HUDEP-2 (cell line): Measurements from ENCODE around the gene KCTD17.

Experiments used
- DNase-seq, 76 experiments: peaks; one replicate each; lab custom pipeline; 2025; ENCODE audit not compliant: unreplicated experiment in 76 of 76; lab: John Stamatoyannopoulos, UW

Gene KCTD17

DNA sequence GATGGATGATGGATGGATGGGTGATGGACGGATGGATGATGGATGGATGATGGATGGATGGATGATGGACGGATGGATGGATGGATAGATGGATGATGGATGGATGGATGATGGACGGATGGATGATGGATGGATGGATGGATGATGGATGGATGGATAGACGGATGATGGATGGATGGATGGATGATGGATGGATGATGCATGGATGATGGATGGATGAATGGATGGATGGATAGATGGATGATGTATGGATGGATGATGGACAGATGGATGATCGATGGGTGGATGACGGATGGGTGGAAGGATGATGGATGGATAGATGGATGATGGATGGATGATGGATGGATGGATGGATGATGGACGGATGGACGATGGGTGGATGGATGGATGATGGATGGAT lies 21.1 kb downstream of the KCTD17 start:
- DNase-seq, result no peak

DNA sequence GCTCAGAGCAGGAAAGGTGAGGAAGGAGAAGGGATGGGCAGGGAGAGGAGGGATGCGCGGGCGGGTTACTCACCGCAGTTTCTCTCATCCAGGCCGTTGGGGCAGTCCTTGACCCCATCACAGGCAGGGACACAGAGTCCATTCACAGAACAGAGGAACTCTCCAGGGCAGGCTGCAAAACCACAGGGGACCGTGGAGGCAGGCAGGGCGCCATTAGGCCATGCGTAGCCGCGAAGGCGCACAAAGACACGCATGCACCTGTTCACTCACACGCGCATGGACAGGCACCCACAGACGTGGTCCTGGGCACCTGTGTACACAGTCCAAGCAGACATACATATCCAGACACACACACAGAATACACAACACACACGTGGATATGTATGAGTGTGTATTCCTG lies 23.0 kb downstream of the KCTD17 start:
- no peak for DNase-seq

DNA sequence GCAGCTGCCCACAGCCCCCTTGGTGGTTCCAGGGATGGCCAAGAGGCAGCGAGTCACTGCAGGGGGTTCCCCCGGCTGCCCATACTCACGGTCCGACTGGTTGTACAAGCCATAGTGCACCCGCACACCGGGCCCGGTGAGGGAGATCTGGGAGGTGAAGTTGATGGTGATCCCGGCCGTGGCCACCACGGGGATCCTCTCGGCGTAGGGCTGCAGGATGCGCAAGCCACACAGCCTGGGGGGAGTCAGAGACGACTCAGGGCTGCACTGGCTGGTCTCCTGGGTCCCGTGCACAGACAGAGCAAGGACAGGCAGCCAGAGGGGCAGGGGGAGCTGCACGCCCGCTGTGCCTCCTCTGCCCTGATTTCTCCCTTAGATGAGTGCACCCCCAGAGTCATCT lies 23.5 kb downstream of the KCTD17 start:
- no peak for DNase-seq

DNA sequence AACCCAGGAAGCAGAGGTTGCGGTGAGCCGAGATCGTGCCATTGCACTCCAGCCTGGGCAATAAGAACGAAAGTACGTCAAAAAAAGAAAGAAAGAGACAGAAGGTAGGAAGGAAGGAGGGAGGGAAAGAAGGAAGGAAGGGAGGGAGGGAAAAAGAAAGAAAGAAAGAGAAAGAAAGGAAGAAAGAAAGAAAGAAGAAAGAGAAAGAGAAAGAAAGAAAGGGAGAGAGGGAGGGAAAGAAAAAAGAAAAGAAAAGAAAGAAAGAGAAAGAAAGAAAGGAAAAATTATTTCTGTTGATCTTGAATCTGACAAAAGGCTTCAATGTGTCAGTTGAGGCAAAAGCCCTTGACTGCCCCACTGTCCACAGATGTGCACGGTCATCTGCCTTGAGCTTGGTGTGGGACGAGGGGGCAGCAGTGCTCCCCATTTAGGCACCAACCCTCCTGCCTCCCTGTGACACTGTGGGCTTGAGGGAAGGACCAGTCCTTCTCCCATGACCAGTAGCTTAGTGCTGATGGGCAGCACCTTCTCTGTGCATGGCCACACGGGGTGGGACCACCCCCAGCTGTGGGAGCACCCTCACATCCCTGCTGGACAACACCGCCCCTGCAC lies 24.4 kb downstream of the KCTD17 start:
- no peak for DNase-seq

DNA sequence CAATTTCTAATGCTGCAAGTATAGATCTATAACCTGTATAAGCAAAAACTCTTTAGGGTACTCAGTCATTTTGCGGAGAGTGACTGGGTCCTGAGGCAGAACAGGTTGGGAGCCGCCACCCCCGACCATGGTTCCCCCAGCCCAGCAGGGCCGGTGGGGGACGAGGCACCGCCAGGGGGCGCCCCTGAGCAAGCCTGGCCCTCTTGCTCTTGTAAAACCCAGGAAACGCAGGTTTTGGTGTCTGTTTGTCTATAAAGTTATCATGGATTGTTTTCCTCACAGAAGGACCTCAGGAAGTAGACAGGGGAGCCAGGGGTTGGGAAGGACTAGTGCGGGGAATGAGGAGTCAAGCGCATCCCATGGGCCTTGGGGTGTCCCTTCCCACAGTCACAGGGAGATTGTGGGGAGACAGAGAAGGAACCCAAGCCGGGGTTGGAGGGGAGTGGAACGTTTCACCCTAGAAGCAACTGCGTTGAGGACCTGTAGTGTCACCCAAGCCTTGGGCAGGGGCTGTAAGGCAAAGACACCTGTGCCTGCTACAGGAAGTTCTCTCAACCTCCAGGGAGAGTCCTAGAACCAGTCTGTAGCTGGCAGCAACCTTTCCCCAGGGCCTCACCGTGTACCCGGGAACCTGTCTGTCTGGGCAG lies 26.4 kb downstream of the KCTD17 start:
- peak in 50 of 76 experiments; percentile 3 to 68 (median 39) for DNase-seq

DNA sequence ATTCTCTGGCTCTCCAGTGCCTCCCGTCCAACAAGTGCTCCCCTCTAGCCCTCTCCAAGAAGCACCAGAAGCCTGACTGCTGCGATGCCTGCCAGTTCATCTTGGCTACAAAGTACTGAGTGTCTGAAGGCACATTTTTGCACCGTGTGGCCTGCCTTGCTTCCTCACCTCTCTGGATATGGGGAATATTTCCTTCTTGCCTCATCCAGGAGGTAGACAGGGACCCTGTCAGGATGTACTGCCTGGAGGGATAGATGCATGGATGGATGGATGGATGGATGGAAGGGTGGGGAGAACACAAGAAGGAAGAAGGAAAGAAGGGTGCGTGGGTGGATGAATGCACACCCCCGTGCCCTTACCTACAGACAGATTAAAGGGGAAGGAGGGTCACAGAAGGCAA lies 27.6 kb downstream of the KCTD17 start:
- DNase-seq, result no peak

DNA sequence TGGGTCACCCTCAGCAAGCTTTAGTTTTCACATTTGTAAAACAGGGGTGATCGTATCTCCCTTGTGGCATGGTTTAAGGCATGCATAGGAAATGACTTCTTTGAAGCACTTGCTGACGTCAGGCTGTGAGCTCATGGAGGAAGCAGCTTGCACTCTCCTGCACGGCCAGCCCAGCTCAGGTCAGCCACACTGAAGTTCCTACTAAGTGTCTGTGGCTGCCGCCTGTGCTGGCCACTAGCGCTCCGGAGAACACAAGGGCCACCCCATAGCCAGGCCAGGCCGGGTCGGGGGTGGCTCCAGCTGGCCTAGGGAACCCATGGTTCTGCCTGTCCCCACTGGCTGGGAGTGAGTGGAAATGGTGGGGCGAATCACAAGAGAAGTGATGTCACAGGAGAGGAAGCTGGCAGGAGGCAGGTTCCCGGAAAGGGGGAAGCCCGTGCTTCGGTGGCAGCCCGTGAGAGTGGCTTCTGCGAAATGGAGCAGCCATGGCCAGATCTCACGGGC lies 28.2 kb downstream of the KCTD17 start:
- DNase-seq, result no peak

DNA sequence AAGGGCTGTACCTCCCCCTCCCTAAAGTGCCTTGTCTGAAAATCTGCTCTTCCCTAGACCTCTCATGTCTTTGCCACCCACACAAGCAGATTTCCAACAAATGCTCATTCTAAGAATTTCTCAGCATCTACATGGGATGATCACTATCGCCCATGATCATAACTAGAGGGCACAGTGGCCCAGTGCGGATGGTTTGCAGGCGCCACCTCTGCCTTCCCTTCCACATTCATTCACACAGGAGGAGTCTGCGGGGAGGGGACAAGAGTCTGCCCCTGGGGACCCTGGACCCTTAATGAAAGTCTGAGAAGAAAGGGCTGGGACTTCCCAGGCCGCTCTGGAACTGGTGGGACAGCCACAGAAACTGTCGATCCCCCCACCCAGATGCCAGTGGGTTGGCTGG lies 28.9 kb downstream of the KCTD17 start:
- no peak for DNase-seq

DNA sequence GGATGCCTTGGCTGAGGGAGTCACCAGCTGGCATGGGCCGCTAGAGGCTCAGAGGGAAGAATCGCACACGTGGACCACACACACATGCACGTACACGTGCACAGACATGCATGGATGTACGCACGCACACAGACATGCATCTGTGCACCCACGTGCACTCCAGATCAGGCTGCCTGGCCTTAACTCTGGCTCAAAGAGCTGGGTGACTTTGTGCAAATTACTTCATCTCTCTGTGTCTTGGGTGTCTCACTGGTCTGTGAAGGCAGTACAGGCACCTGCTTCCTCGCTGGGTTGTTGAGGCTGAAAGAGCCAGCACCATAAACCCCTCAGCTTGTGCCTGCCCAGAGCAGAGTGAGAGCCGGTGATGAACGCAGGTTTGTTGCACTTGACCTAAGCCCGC lies 29.3 kb downstream of the KCTD17 start:
- no peak for DNase-seq

DNA sequence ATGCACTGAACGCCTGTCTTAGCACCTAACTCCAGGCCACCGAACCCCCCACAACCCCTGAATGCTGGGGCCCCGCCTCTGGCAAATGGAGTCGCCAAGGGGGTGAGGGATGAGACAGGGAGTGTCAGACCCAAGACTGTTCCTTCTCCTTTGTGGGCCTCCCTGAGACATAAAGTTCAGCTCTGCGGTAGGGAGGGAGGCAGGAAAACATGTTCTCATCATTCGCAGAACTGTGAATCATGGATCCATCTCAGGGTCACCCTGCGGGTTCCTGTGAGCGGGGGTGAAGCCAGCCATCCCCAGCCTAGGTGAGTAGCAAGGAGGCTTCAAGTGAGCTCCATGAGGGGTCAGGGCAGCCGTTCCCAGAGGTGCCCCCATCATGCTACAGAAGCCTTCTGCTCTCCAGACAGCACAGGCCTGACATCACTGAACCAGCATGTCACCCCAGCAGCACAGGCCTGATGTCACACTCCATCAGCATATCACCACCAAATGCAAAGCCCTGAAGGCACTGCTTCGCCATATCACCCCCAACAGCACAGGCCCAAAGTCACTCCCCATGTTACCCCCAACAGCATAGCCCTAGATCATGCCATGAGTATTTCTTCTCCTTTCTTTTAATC lies 30.8 kb downstream of the KCTD17 start:
- no peak for DNase-seq

DNA sequence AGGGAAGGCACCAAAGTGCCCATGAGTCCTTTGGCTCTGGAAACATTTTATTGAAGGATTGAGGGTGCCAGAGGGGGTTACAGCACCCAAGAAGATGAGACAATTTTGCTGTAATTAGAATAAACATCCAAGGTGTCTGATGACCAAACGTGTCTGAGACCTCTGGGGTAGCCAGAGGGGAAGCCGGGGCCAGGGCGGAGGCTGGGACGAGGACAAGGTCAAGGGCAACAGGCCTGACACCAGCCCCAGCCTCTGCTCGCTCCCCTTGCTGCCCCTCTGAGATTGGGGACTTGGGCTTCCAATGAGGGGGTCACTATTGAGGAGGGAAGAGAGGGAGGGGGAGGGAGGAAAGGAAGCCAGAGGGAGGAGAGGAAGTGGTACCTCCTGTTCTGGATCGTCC lies 32.4 kb downstream of the KCTD17 start:
- no peak for DNase-seq

DNA sequence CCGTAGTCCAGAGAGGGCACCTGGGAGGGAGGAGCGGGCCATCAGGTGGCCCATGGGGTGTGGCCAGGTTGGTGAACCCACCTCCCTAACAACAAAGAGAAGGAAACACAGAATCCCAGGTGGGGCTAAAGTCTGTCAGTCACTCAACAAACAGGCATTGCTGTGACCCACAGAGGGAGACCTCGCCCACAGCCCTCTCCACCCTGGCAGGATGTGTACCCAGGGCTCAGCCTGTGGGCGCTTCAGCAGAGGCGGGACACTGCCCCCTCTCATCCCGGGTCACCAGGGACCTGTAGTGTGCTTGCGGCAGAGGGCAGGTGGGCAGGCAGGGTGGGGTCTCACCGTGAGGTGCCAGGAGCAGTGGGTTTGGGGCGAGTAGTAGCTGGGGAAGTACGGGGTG lies 32.8 kb downstream of the KCTD17 start:
- DNase-seq, result no peak

DNA sequence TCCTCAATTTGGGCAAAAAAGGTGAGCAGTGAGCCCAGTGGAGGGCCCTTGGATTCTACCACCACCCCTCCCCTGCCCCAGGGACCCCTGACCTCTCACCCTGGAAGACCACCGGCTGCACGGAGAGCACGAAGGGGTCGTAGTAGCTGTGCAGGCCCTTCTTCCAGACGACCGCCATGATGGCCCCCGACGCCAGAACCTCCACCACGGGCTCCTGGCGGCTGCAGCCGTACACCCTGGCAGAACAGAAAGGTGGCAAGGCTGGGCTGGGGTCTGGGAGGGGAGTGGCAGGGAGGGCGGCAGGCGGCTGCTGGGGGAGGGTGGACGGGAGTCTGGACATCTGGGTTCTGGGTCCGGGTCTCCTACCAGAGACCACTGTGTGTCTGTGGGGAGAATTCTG lies 34.6 kb downstream of the KCTD17 start:
- no peak for DNase-seq

DNA sequence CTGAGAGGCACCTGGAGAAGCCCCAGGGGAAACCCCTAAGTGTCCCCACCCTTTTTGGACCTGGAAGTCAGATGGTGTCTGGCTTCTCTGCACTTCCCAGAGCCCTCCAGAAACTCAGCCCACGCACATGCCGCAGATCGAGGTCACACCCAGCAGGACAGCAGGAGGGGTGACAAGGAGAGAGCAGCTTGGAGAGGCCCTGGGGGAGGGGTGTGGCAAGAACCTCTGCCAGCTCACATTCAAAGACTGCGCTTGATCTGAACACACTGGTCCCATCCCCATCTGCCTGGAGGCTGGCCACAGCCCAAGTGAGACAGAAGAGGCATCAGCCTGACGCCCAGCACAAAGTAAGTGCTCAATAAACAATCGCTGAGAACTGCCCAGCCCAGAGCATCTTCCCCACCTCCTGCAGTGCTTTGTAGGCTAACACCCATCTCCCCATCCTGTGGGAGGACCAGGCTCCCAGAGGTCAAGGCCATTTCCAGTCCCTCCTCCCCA lies 36.6 kb downstream of the KCTD17 start:
- DNase-seq, result peak in 59 of 76 experiments; percentile 4 to 83 (median 38)

DNA sequence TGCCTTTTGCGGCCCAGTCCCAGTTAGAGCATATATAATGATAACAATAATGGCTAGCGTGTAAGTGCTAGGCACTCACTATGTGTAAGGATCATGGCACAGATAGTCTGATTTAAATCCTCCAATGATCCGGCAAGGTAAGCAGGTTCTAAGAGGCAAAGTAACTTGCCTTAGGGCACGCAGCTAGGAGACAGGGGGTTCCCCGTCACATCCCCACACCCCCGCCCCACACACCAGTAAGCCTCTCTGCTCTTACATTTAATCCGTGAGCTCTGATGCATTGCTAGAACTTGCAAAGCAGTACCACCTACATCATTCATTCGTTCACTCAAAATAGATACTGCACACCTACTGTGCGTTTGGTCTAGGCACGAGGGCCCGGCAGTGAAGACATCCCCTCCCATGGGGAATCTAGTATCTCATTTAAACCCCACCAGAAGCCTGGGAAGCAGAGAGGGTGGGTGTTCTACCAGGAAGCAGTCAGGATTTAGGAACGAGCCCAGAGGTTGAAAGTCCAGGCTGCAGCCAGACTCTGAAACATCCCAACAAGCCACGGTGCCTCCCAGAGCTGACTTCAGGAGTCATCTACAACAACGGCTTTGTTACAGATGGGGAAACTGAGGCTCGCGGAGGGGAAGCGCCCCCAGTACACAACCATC lies 37.3 kb downstream of the KCTD17 start:
- no peak for DNase-seq

DNA sequence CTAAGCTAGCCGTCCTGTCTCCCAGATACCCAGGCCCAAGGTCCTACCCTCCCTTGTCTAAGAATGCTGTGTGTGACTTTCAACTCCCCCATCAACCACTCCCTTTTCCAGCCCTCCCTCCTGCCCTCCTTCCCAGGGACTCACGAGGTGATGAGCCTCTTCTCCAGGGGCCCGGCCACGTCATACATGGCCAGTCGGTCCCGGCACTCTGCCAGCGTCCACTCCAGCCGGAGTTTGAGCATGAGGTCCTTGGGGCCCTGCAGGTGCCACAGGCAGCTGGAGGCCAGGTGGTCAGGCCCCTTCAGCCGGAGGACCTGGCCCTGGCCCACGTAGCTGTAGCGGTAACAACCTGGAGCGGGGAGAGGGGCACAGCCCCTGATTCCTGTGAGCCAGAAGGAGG lies 37.9 kb downstream of the KCTD17 start:
- DNase-seq, result no peak

DNA sequence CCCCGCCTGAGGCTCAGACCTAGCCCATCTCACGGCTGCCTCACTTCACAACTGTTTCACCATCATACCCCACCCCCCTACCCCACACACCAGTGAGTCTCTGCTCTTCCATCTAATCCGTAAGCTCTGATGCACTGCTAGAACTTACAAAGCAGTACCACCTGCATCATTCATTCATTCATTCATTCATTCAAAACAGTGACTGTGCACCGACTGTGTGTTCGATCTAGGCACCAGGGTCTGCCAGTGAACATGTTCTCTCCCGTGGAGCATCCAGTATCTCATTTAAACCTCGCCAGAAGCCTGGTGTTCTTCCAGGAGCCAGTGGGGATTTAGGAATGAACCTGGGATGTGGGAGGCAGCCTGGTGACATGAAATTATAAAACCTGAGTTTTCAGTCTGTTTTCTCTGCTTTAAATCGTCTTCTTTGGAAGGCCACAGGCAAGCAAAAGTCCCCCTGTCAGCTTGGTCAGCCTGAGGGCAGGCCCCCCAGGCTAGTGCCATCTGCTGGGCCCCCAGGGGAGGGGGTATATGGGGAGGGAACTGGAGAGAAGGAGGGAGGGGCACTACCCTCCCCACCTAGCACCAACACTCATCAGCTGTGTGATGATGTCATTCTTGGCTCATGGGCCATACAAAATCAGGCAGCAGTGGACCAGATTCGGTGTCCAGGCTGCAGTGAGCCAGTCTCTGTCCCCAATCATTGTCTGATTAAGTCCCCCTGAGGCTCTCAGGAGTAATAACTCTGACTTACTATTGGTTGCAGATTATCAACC lies 39.6 kb downstream of the KCTD17 start:
- DNase-seq, result no peak

DNA sequence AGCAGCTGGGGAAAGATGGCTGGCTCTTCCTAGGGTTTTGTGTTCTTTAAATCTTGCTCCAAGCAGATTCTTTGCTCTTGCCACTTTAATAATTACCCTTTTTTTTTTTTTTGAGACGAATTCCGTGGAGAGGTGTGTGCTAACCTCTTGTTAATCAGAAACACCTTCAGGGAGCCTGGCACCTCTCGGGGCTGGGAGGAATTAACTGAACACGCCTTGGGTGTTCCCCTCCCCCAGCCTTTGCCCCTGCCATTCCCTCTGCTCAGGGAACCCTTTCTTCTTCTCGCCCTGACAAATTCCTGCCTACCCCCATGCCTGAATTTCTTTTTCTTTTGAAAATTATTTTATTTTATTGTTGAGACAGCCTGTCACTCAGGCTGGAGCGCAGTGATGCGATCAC lies 40.5 kb downstream of the KCTD17 start:
- no peak for DNase-seq

DNA sequence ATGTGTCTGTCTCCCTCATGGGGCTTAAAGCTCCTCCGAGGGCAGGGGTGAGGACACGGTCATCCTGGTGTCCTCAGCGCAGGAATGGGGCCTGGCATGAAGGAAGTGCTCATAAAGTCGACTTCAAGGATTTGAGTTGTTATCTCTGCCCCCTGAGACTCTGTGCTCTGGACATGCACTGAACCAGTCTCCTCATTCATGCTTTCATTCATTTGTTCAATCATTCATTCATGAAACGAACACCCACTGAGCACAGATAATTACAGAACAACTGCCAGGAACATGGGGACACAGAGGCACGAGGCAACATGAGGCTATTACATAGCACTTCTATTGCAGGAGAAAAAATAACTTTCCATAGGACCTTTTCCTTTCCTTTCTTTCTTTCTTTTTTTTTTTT lies 41.5 kb downstream of the KCTD17 start:
- no peak for DNase-seq

DNA sequence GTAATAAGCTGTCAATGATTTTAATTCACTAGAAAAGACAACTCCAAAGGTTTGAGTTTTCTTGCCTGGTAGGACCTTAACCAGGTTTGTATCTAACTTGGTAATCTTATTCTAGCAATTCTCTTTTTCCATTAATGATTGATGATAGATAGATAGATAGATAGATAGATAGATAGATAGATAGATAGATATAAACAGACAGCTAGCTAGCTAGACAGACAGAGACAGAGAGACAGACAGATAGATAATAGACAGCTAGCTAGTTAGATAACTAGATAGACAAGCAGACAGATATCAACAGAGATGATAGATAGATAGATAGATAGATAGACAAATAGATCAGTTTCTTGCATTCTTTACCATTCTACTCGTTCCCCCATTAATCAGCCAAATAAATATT lies 42.7 kb downstream of the KCTD17 start:
- no peak for DNase-seq

DNA sequence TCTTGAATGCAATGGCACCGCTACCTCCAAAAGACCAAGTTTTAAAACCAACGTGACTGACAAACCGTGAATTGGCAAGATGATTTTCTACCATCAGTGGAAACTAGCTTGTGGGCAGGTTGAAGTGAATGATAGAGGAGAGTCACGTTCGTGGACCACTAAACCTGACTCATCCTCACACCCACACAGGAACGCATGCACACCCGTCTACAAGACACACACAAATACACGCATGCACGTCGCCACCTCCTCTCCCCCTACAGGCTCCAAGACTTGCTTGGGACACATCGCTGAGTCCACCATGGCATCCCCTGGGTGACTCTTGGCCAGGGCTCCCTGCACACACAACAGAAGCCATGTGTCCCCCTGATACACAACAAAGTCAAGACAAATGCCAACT lies 43.6 kb downstream of the KCTD17 start:
- DNase-seq, result no peak
